ENCODE measurements around the gene TRIO. TPM values are rescaled to one million over a fixed set of nuclear protein-coding genes. Genes with fewer than 3 reads are reported as not detected.

Gene TRIO
- total and polyA plus RNA-seq, 2 of the 8 experiments (the other 6 are each of a cell fraction or from before 2014, with no cell fraction given) = 35.1 to 69.1 TPM

DNA sequence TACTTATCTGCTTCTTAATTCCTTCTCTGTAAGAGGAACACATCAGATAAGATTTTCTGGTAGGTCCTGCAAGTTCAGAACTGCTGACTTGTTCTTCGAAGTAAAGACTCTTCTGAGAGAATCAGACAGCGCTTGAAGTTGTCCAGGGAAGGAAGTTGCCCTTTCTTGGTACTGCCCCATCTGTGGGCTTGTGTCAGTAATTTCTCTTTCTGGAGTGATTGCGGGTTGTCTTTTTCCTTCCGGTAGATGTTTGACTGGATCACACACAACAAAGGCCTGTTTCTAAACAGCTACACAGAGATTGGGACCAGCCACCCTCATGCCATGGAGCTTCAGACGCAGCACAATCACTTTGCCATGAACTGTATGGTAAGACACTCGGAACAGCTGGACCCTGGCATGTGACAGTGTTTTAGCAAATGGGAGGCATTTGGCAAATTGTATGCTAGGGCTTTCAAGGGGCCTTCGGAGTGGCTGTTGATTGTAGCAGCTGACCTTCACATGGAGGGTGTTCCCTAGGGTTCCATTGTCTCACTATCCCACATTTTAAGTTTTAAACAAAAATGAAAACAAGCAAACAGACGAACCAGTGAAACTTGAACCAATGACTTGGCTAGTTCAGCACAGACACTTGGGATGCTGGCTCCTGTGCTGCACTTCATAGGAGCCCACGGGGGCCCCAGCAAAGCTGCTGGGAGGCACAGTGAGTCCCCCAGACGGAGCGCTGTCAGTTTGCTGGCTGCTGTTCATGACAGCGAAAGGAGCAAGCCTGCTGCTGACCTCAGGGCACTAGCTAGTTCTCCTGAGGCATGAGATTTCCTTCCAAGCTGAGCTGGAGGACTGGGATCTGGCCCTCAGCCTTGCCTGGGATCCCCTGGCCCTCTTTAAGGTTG lies 149.9 kb downstream of the TRIO start:
- H3K14ac ChIP-seq (ENCODE audit: insufficient read length) = no peak overlapping the region
- no peak overlapping the region for H3K23ac ChIP-seq (ENCODE audit: insufficient read length)
- H2BK15ac ChIP-seq (ENCODE audit: low read length) = no peak overlapping the region
- H2BK12ac ChIP-seq (ENCODE audit: low read depth, low read length) = no peak overlapping the region
- H2BK120ac ChIP-seq (replicated peaks; ENCODE audit: low read depth, low read length) = no peak overlapping the region
- ChIA-PET POLR2A (ENCODE audit: partially characterized antibody) (no interaction called here), CTCF (ENCODE audit: partially characterized antibody) (interaction anchor here (0.6 kb wide), 1 partner anchor 25 kb away, joined by 3 read pairs; no protein-coding TSS in a partner anchor)
- H3K79me2 ChIP-seq (ENCODE audit: control insufficient read depth in 1 of 2, insufficient read depth in 2 of 2, low read length in 2 of 2) = no peaks in the 10 kb centered on the region
- no peaks in the 10 kb centered on the region for H3K23me2 ChIP-seq (ENCODE audit: low read depth, low read length)
- no peaks in the 10 kb centered on the region for H3K27me3 ChIP-seq (replicated peaks in 1 of 4; ENCODE audit: control insufficient read depth in 3 of 4, extremely low read depth in 1 of 4, insufficient read depth in 3 of 4, low read length in 3 of 4)
- no peak overlapping the region for H3K4me2 ChIP-seq (ENCODE audit: insufficient read depth in 1 of 2, low read depth in 2 of 2, low read length in 2 of 2)
- no peaks in the 10 kb centered on the region for H3K9me3 ChIP-seq (ENCODE audit: insufficient read depth in 2 of 2, low read depth in 1 of 2, low read length in 1 of 2)
- H3K27ac ChIP-seq (ENCODE audit: low read depth, low read length) = no peak overlapping the region
- H3K18ac ChIP-seq (ENCODE audit: extremely low read depth, low read length) = no peak overlapping the region
- no peaks in the 10 kb centered on the region for H3K4me1 ChIP-seq (replicated peaks in 1 of 4; ENCODE audit: control insufficient read depth in 3 of 4, insufficient read depth in 4 of 4, low read length in 3 of 4)
- H3K4ac ChIP-seq (replicated peaks; ENCODE audit: insufficient read length, low read depth, low read length) = no peak overlapping the region
- H2BK5ac ChIP-seq (ENCODE audit: low read depth, low read length) = no peak overlapping the region
- no peak overlapping the region for H2AK5ac ChIP-seq (ENCODE audit: low read depth, low read length)
- no peak overlapping the region for H2AFZ ChIP-seq (ENCODE audit: low read length)
- H3K79me1 ChIP-seq (ENCODE audit: low read depth, low read length) = no peaks in the 10 kb centered on the region
- H4K91ac ChIP-seq (replicated peaks; ENCODE audit: insufficient read length, low read length) = no peak overlapping the region
- H2BK20ac ChIP-seq (ENCODE audit: low read length) = no peak overlapping the region
- no peak overlapping the region for H4K5ac ChIP-seq (ENCODE audit: insufficient read length, low read depth, low read length)
- WGBS, 2 experiments (ENCODE audit: extremely low coverage in 1 of 2, insufficient coverage in 1 of 2, insufficient read length in 1 of 2, insufficient replicate concordance in 2 of 2, low coverage in 1 of 2, low lambda C conversion rate in 2 of 2, missing lambda C conversion rate in 1 of 2) = 90% methylated on average over 12 of the region's 12 CpGs; no CpG with 5 or more reads in 1 of the 2 experiments
- H3K9ac ChIP-seq (replicated peaks in 1 of 4; ENCODE audit: extremely low read depth in 1 of 4, low read depth in 3 of 4, low read length in 3 of 4) = no peak overlapping the region
- H3K36me3 ChIP-seq (ENCODE audit: control insufficient read depth in 2 of 4, insufficient read depth in 4 of 4, low read length in 3 of 4) = peaks cover 0 to 23% (median 11%) of the 10 kb centered on the region in 4 experiments; a peak in 6 of 8 replicates
- no peak overlapping the region for H3K4me3 ChIP-seq (ENCODE audit: extremely low read depth in 1 of 4, insufficient read depth in 2 of 4, low read depth in 3 of 4, low read length in 4 of 4)
- FAIRE-seq (no peak), DNase-seq (ENCODE audit: low read depth in 1 of 2, low spot score in 2 of 2) (no peak)
- H3K56ac ChIP-seq (replicated peaks; ENCODE audit: insufficient read length, low read depth, low read length) = no peak overlapping the region
- H4K20me1 ChIP-seq (replicated peaks in 1 of 2; ENCODE audit: control insufficient read depth in 1 of 2, insufficient read depth in 2 of 2, low read length in 2 of 2) = peaks cover 0 to 2% of the 10 kb centered on the region in 2 experiments
- TF ChIP-seq TBP (IDR thresholded peaks at IDR 0.05; ENCODE audit: low read depth, low read length) (no peak), SP1 (IDR thresholded peaks at IDR 0.05; ENCODE audit: low read depth, low read length) (no peak), JUND (IDR thresholded peaks at IDR 0.05; ENCODE audit: low read length) (no peak), JUN (IDR thresholded peaks at IDR 0.05; ENCODE audit: low read depth, low read length) (no peak), SP2 (IDR thresholded peaks at IDR 0.05; ENCODE audit: low read length) (no peak), CREB1 (IDR thresholded peaks at IDR 0.05) (no peak), ASH2L (IDR thresholded peaks at IDR 0.05; ENCODE audit: low read length) (no peak), SP4 (IDR thresholded peaks at IDR 0.05; ENCODE audit: low read length) (no peak), SIRT6 (IDR thresholded peaks at IDR 0.05; ENCODE audit: low read length) (no peak)
- TF ChIP-seq, protein P1, sequence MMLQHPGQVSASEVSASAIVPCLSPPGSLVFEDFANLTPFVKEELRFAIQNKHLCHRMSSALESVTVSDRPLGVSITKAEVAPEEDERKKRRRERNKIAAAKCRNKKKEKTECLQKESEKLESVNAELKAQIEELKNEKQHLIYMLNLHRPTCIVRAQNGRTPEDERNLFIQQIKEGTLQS (IDR thresholded peaks at IDR 0.05; ENCODE audit: insufficient read depth, low read depth, low read length) = no peak
- H4K8ac ChIP-seq (ENCODE audit: extremely low read depth, insufficient read depth, low read length) = no peak overlapping the region
